Measurements from ENCODE around the gene TIGAR.

TIGAR gene

GRCh38 chr12:4346931-4347330 is 25.9 kb downstream of the TIGAR start:
- TF ChIP-seq CTCF (IDR thresholded peaks at IDR 0.05; ENCODE audit: insufficient read depth, low read depth, low read length, missing control alignments) = no peak
- no peak overlapping the region for H3K4me3 ChIP-seq (ENCODE audit: low read depth, low read length)
- DNase-seq (ENCODE audit: low read depth) = no peak

- H3K4me3 ChIP-seq (ENCODE audit: low read depth, low read length) = no peak overlapping the region
These were observed 32.8 kb downstream of the TIGAR start for GRCh38 chr12:4353785-4354208.

GRCh38 chr12:4355156-4356040 is 34.4 kb downstream of the TIGAR start:
- H3K4me3 ChIP-seq (ENCODE audit: low read depth, low read length) = no peak overlapping the region
- TF ChIP-seq CTCF (IDR thresholded peaks at IDR 0.05; ENCODE audit: insufficient read depth, low read depth, low read length, missing control alignments) = no peak
- no peak for DNase-seq (ENCODE audit: low read depth)

More at GRCh38 chr12:4353785-4354208, 32.8 kb downstream of the TIGAR start:
- TF ChIP-seq CTCF (IDR thresholded peaks at IDR 0.05; ENCODE audit: insufficient read depth, low read depth, low read length, missing control alignments) = peak; percentile 35
- DNase-seq (ENCODE audit: low read depth) = peak; percentile 12

GRCh38 chr12:4356041-4356327 is 35.0 kb downstream of the TIGAR start:
- peak; percentile 72 for DNase-seq (ENCODE audit: low read depth)
- TF ChIP-seq CTCF (IDR thresholded peaks at IDR 0.05; ENCODE audit: insufficient read depth, low read depth, low read length, missing control alignments) = peak; percentile 63

GRCh38 chr12:4366090-4366489 is 45.1 kb downstream of the TIGAR start:
- H3K4me3 ChIP-seq (ENCODE audit: low read depth, low read length) = no peak overlapping the region
- no peak for TF ChIP-seq CTCF (IDR thresholded peaks at IDR 0.05; ENCODE audit: insufficient read depth, low read depth, low read length, missing control alignments)
- no peak for DNase-seq (ENCODE audit: low read depth)

More at GRCh38 chr12:4356041-4356327, 35.0 kb downstream of the TIGAR start:
- H3K4me3 ChIP-seq (ENCODE audit: low read depth, low read length) = no peak overlapping the region

- DNase-seq (ENCODE audit: low read depth) = no peak
- no peak for TF ChIP-seq CTCF (IDR thresholded peaks at IDR 0.05; ENCODE audit: insufficient read depth, low read depth, low read length, missing control alignments)
- no peak overlapping the region for H3K4me3 ChIP-seq (ENCODE audit: low read depth, low read length)
These were observed 48.5 kb downstream of the TIGAR start for GRCh38 chr12:4369548-4369947.

GRCh38 chr12:4370265-4370664 is 49.3 kb downstream of the TIGAR start:
- TF ChIP-seq CTCF (IDR thresholded peaks at IDR 0.05; ENCODE audit: insufficient read depth, low read depth, low read length, missing control alignments) = no peak
- no peak for DNase-seq (ENCODE audit: low read depth)
- H3K4me3 ChIP-seq (ENCODE audit: low read depth, low read length) = no peak overlapping the region

Data from GM12865 (cell line).